ENCODE measurements around the gene PLEKHB2.
"Not testable (repeated sequence)": the region's sequence is repeated elsewhere in the genome, so short reads cannot be mapped to it uniquely, and the experiment has no call there.

The PLEKHB2 gene

GRCh38 chr2:131094463-131095281 is 10.5 kb upstream of the PLEKHB2 start:
- no peak for DNase-seq

DNA sequence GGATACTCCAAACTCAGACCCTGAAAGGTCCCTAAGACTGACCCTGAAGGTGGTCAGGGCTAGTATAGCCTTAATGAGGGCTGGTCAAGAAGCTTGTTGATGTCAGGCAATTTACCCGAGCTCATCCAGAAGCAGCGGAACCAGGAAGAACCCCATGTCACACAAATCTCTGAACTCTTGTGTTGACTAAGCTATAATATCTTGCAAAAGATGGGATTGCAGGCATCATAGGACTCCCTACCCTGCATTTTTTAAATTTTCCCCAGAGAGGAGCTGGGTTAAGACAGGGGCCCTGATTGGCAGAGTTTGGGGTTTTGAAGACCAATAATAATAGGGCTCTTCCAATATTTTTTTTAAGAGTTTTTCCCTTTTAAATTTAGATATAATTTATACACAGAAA is 2.0 kb upstream of the PLEKHB2 start:
- no peak for DNase-seq

GRCh38 chr2:131104487-131105155 is 515 bp upstream of the PLEKHB2 start:
- DNase-seq, result peak; percentile 86 to 88

DNA sequence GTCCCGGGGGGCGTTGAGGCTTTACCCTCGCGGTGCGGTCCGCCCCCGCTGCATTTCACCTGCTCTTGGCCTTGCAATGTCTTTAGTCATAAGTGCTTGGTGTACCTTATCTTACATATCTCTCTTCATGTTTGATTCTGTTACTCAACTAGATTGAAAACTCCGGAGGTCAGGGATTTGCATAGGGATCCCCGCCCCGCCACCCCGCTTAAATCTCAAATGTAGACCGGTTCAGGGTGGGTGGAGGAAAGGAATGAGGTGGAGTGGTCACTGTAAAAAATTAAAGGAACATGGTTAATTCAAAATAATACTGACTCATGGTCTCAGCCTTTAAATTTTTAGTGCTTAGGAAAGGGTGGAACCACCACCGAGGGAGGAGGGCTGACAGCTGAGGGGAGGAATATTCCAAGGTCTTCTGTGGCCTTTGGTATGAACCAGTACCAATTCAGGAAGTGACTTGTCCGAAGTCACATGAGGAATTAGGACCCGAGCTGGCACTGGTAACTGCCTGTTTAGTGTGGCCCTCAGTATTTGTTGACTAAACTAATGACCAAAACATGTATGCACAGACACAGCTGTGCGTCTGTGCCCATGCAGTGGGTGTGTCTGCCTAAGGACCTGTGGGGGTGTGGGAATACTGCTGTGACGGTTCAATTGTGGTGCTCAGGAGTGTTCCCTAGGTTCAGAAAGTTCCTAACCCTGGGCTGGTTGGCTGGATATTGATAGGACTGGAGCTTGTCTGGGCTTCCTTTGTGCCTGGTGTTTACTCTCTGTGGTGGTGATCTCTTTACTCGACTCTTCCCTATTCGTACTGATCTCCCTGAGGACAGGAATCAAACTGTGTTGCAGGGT is 1.0 kb downstream of the PLEKHB2 start:
- DNase-seq, result peak; percentile 56 to 60

DNA sequence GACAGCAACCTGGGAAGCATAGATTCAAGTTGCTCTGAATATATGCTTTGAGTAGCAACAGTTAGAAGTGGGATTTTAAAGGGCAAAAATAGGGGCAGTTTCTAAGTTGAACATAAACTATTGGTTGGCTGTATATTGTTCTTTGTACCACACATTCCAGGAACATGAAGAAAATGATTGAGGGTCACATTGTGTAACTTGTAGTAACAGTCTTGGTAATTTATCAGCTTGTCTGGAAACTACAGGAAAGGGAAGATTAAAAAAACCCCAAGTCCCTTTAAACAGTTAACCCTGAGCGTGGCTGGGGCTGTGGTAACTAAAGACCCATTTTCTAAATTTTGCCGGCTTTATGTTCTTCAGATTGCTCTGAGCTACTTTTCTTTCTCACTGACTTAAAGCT is 7.4 kb downstream of the PLEKHB2 start:
- DNase-seq, result no peak

- no peak for DNase-seq
Measured at GRCh38 chr2:131113566-131114227, 8.6 kb downstream of the PLEKHB2 start.

DNA sequence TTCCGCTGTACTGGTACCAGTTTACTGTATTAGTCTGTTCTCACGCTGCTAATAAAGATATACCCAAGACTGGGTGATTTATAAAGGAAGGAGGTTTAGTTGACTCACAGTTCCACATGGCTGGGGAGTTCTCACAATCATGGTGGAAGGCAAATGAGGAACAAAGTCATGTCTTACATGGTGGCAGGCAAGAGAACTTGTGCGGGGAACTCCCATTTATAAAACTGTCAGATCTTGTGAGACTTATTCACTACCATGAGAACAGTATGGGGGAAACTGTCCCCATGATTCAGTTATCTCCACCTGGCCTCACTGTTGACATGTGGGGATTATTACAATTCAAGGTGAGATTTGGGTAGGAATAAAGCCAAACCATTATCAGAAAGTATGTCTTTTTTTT is 9.8 kb downstream of the PLEKHB2 start:
- DNase-seq, result not testable (repeated sequence)

DNA sequence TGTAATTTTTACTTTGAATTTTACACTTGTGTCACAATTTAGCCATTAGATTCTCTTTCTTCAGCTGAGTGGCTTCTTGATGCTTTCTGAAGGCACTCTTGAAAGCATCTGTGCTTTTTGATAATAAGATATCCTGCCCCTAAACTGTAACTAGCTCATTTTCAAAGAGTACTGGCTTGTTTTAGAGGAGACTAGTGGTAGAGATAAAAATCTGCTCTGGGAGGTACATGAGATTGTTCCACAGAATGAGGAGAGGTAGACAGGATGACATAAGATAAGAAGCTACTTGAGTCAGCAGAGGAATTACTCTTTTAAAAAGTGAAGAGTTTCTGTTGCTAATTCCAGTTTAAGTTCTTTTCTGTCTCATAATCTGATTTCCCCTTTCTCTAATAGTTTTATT is 10.6 kb downstream of the PLEKHB2 start:
- DNase-seq, result no peak

- no peak for DNase-seq
Measured at GRCh38 chr2:131120815-131121317, 15.7 kb downstream of the PLEKHB2 start.

DNA sequence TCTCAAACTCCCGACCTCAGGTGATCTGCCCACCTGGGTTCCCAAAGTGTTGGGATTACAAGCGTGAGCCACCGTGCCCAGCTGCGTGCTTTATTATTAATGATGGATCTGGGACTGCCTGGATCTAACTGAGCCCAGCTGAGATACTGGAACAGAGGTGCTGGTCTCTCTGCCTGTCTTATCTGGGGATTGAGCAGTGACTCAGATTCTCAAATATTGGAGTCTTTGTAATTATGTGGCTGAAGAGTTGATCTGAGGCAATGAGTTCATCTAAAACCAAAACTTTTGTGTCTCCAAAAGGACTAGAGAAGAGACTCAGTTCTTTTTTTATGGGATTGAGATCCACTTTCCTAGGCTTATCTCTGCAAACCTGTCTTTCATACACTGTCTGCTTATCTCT is 16.3 kb downstream of the PLEKHB2 start:
- DNase-seq, result no peak

GRCh38 chr2:131122496-131122895 is 17.4 kb downstream of the PLEKHB2 start:
- no peak for DNase-seq

GRCh38 chr2:131123192-131123591 is 18.1 kb downstream of the PLEKHB2 start:
- DNase-seq, result no peak

DNA sequence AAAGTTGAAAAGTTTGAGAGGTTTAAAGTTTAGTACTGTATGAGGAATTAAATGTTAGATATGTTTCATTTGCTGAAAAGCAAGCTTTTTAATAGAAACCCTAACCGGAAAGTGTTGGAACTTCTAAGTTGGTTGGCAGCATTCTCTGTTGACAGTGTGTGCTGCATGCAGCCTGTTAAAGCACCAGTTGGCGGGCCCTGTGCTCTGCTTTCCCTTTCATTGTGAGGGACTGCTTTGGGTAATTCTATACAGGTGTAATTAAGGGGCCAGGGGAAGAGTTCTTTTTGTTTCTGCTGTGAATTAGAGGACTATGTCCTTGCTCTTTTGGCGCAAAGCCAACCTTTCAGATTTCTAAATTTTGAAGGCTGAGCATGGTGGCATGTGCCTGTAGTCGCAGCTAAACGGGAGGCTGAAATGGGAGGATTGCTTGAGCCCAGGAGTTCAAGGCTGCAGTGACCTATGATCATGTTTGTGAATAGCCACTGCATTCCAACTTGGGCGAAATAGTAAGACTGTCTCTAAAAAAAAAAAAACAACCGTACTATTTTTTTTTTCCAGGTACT is 20.1 kb downstream of the PLEKHB2 start:
- DNase-seq, result no peak

DNA sequence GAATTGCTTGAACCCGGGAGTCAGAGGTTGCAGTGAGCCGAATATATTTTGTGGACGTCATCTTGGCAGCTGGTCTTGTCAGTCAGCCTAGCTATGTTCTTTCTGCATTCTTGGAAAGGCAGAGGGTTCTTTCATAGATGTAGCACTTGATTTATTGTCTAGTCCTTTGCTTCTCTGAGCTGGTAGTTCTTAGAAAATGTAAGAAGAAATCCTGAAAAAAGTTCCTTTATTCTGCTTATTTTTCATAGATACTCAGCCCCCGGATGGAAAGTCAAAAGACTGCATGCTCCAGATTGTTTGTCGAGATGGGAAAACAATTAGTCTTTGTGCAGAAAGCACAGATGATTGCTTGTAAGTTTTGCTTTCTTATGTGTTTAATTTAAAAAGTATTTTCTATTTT is 21.3 kb downstream of the PLEKHB2 start:
- DNase-seq, result no peak

GRCh38 chr2:131127076-131127475 is 21.9 kb downstream of the PLEKHB2 start:
- DNase-seq, result no peak

- no peak for DNase-seq
Measured at GRCh38 chr2:131127981-131128380, 22.8 kb downstream of the PLEKHB2 start.

DNA sequence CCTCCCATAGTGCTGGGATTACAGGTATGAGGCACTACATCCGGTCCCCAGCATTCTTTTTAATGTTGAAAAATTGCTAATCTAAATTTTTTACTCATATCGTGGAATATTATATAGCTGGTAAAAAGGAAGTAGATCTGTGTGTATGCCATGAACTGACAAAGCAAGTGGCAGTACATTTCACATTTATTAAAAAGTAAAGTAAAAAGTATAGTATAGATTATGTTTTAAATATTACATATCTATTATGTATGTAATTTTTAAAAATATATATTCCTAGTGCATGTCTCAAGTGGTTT is 25.1 kb downstream of the PLEKHB2 start:
- DNase-seq, result no peak

DNA sequence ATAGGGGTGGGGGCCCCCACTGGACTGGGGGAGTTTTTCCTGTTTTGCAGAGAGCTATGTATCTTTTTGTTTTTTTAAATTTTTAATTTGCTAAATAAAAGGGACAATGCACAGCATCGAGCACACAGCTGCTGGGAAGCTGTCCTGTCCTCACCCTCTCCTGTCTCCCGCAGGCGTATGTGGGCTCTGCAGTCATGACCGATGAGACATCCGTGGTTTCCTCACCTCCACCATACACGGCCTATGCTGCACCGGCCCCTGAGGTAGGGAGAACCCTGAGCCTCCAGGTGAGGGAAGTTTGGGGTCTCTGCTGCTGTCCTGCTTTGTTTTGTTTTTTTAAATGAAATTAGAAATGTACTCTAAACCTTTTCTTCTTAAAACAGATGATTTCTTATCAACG is 27.6 kb downstream of the PLEKHB2 start:
- DNase-seq, result no peak

DNA sequence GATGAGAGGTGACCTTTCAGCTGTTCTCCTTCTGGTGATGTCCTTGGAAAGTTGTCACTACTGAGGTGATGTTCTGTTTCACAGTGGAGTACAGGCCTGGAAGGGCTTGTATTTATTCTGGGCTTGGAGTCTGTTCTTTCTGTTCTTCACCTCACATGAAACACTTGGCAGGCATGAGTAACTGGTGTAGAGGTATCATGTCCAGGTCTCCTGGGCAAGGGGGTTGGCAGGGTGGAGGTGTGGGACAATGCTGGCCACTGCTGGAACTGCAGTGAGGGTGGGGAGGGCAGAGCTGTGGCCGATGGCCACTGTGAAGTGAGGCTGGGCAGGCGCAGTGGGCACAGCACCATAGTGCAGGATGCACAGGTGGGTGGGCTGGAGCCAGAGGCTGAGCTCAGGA is 35.4 kb downstream of the PLEKHB2 start:
- DNase-seq, result no peak

- DNase-seq, result no peak
Measured at GRCh38 chr2:131142849-131143248, 37.7 kb downstream of the PLEKHB2 start.

GRCh38 chr2:131143803-131144202 is 38.7 kb downstream of the PLEKHB2 start:
- no peak for DNase-seq

DNA sequence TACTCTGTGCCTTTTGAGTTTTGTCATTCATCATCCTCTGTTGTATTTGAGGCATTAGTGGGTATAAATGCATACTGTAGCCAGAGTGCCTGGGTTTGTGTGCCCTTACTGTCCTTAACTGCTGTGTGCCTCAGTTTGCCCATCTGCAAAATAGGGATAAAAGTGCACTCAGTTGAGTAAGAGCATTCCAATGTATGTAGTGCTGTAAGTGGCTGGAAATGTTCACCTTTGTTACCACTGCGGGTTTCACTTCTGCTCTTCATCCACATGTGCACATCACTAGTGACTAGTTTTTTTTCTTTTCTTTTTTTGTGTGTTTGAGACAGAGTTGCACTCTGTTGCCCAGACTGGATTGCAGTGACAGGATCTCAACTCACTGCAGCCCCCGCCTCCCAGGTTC is 39.9 kb downstream of the PLEKHB2 start:
- DNase-seq, result no peak

DNA sequence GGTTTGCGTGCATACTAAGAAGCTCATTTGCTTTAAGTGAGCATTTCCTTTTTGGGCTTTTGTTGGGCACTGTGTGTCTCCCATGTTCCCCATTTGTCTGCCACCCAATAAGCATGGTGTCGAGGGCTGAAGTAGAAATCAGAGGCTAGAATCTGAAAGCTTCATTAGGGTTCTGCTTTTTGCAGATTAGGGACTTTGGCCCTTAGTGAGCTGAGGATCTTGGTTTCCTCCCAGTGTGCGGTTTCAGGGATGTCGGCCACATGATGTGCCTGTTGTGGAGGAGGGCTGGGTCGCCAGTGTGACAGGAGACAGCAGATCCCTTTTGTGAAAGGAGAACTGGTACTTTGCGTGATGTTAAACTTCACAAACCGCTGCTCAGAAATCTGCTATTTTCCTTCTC is 41.1 kb downstream of the PLEKHB2 start:
- no peak for DNase-seq
